Parathyroid adenoma (tissue), 2 donors: Measurements from ENCODE around the gene DYNC2I2.

Experiments
- H2AFZ ChIP-seq: fragments of 300-600 bp; sonication (generic); one replicate; pipeline ENCODE4 v1.7.0; 2017; ENCODE audit warnings: antibody characterized with exemption, mild to moderate bottlenecking
- H3K27ac ChIP-seq: fragments of 300-600 bp; sonication (generic); one replicate; pipeline ENCODE4 v1.7.0; 2017
- H3K27me3 ChIP-seq: fragments of 300-600 bp; sonication (generic); one replicate; pipeline ENCODE4 v1.7.0; 2017; ENCODE audit warnings: low read length; ENCODE audit not compliant: control insufficient read depth, insufficient read depth
- H3K36me3 ChIP-seq: fragments of 300-600 bp; sonication (generic); one replicate; pipeline ENCODE4 v1.7.0; 2017; ENCODE audit warnings: low read length; ENCODE audit not compliant: control insufficient read depth, insufficient read depth
- H3K4me1 ChIP-seq: fragments of 300-600 bp; sonication (generic); one replicate; pipeline ENCODE4 v1.7.0; 2017; ENCODE audit warnings: control low read depth
- H3K4me2 ChIP-seq: fragments of 300-600 bp; sonication (generic); one replicate; pipeline ENCODE4 v1.7.0; 2017; ENCODE audit warnings: low read length
- H3K4me3 ChIP-seq: fragments of 300-600 bp; sonication (generic); one replicate; pipeline ENCODE4 v1.7.0; 2017; ENCODE audit warnings: low read depth, low read length
- H3K79me2 ChIP-seq: fragments of 300-600 bp; sonication (generic); one replicate; pipeline ENCODE4 v1.7.0; 2017; ENCODE audit warnings: control low read depth
- H3K9ac ChIP-seq: fragments of 300-600 bp; sonication (generic); one replicate; pipeline ENCODE4 v1.7.0; 2017; ENCODE audit warnings: mild to moderate bottlenecking
- H3K9me3 ChIP-seq: fragments of 300-600 bp; sonication (generic); one replicate; pipeline ENCODE4 v1.7.0; 2017; ENCODE audit warnings: low read length; ENCODE audit not compliant: control insufficient read depth
- TF ChIP-seq, protein P1 (sequence below): fragments of 300-600 bp; sonication (generic); IDR thresholded peaks from one replicate; pipeline ENCODE4 v1.7.0; 2017; ENCODE audit warnings: antibody characterized with exemption, mild to moderate bottlenecking
- donor health status: primary hyperparathyroidism.

DYNC2I2 gene

DNA sequence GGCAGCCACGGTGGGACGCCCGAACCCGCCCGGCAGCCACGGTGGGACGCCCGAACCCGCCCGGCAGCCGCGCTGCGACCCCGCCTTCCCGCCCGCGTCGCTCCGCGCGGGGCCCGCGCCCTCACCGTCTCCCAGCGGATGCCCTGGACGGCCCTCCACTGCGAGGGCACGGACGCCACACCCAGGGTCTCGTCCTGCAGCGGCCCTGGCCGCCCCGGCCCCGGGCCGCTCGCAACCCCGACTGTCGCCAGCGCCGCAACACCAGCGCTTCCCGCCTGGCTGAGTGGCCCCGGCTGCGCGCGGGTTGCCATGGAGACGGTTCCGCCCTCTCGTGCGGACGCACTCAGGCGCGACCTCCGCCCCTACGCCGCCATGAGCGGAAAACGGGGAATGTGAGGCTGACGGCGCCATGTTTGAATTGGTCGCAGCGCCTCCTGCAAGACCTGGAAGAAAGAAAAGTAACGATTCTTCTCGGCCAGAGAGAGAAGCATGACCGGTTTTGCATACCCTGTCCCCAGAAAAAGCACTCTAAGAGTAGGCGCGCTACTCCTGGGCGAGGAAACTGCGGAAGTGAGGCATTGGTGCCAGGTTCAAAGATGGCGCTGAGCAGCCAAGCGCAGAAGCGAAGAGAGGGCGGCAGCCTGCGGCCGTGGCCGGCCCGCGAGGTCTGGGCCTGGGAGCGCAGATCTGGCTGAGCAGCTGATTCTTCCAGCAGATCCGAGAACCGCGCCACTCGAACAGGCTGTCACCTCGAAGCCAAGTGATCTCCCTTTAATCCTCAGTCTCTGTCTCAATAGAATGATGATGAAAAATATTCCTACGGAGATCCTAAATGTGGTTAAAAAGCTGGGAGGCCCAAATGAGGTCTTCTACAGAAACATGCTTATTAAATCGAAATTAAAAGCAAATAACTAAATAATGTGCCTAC is at the start of gene DYNC2I2:
Gene DYNC2I2 (minus strand): TSS at position 432 of the 928 bp plus-strand sequence. CDS start 121 bp downstream, at position 311.
- peak within 1 kb of the TSS; percentile 46 for H3K9ac ChIP-seq
- H3K4me1 ChIP-seq = no peaks in the 10 kb centered on the region
- peak within 1 kb of the TSS; percentile 77 for H3K4me3 ChIP-seq
- no peaks in the 10 kb centered on the region for H3K79me2 ChIP-seq
- peak within 1 kb of the TSS; percentile 98 for H3K4me2 ChIP-seq
- peak within 1 kb of the TSS; percentile 100 for H3K27ac ChIP-seq
- H3K9me3 ChIP-seq = no peaks in the 10 kb centered on the region
- H3K36me3 ChIP-seq = no peaks in the 10 kb centered on the region
- H3K27me3 ChIP-seq = no peaks in the 10 kb centered on the region
- TF ChIP-seq, protein P1, sequence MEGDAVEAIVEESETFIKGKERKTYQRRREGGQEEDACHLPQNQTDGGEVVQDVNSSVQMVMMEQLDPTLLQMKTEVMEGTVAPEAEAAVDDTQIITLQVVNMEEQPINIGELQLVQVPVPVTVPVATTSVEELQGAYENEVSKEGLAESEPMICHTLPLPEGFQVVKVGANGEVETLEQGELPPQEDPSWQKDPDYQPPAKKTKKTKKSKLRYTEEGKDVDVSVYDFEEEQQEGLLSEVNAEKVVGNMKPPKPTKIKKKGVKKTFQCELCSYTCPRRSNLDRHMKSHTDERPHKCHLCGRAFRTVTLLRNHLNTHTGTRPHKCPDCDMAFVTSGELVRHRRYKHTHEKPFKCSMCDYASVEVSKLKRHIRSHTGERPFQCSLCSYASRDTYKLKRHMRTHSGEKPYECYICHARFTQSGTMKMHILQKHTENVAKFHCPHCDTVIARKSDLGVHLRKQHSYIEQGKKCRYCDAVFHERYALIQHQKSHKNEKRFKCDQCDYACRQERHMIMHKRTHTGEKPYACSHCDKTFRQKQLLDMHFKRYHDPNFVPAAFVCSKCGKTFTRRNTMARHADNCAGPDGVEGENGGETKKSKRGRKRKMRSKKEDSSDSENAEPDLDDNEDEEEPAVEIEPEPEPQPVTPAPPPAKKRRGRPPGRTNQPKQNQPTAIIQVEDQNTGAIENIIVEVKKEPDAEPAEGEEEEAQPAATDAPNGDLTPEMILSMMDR = no peak
- H2AFZ ChIP-seq = peak within 1 kb of the TSS; percentile 94

DNA sequence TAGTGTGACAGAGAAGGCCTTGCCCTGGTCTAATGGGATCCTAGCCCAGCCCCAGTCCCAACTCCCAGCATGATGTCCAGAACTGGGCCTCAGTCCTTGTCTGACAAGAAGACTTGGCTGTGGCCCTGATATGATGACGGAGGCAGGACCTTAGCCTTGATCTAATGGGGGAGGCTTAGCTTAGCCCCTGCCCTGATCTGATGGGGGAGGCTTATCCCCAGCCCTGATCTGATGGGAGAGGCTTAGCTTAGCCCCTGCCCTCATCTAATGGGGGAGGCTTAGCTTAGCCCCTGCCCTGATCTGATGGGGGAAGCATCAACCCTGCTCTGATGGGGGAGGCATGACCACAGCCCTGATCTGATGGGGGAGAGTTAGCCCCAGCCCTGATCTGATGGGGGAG is 49.4 kb upstream of the DYNC2I2 start:
- no peaks in the 10 kb centered on the region for H3K27me3 ChIP-seq
- no peaks in the 10 kb centered on the region for H3K4me1 ChIP-seq
- H3K4me2 ChIP-seq = no peak overlapping the region
- no peaks in the 10 kb centered on the region for H3K9me3 ChIP-seq
- no peak overlapping the region for H3K4me3 ChIP-seq
- TF ChIP-seq, protein P1 = no peak
- no peaks in the 10 kb centered on the region for H3K36me3 ChIP-seq
- no peak overlapping the region for H3K9ac ChIP-seq
- no peak overlapping the region for H2AFZ ChIP-seq
- H3K79me2 ChIP-seq = no peaks in the 10 kb centered on the region
- H3K27ac ChIP-seq = no peak overlapping the region

DNA sequence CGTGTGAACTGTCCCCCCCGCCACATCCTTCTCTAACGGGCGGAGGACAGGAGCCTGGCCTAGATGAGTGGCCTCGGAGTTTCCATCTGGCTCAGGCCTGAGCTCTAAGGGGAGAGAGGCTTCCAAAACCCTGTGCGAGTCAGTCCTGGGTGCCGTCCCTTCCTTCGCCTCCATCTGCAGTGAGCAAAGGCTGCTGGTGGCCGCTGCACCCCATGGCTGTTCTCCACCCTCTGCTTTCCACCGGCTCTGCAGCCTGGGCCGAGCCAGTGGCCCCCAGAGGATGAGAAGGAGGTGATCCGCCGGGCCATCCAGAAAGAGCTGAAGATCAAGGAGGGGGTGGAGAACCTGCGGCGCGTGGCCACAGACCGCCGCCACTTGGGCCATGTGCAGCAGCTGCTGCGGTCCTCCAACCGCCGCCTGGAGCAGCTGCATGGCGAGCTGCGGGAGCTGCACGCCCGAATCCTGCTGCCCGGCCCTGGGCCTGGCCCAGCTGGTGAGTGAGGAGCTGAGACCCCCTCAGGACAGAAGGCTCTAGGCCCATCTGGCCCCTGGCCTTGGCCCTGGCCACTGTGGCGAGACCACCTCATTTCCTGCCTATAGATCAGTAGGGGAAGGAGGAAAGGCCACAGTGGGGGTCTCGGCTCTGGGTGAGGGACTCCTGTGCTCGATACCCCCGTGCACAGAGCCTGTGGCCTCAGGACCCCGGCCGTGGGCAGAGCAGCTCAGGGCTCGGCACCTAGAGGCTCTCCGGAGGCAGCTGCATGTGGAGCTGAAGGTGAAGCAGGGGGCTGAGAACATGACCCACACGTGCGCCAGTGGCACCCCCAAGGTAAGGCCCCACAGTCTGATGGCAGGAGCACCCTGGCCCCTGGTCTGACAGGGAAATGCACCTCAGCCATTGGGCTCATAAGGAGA is 48.7 kb upstream of the DYNC2I2 start:
- H3K36me3 ChIP-seq = no peaks in the 10 kb centered on the region
- H3K9me3 ChIP-seq = no peaks in the 10 kb centered on the region
- no peak overlapping the region for H3K4me3 ChIP-seq
- H3K9ac ChIP-seq = no peak overlapping the region
- H3K27ac ChIP-seq = no peak overlapping the region
- no peaks in the 10 kb centered on the region for H3K27me3 ChIP-seq
- TF ChIP-seq, protein P1 = no peak
- no peaks in the 10 kb centered on the region for H3K4me1 ChIP-seq
- H2AFZ ChIP-seq = no peak overlapping the region
- no peak overlapping the region for H3K4me2 ChIP-seq
- H3K79me2 ChIP-seq = no peaks in the 10 kb centered on the region

DNA sequence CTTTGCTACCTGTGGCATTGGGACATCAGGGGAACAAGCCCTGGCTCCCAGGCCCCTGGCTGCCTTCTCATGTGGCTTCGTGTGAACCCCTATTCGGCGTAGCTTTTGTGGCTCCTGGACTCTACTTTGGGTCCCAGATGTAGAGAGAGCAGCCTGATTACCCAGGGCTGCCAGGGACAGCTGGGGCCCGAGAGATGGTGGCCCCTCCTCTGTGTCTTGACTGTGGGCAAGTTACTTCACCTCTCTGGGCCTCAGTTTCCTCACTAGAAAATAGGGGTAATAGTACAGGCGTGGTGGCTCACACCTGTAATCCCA is 47.7 kb upstream of the DYNC2I2 start:
- H3K4me2 ChIP-seq = no peak overlapping the region
- H2AFZ ChIP-seq = no peak overlapping the region
- H3K36me3 ChIP-seq = no peaks in the 10 kb centered on the region
- H3K27ac ChIP-seq = peak overlapping the region; percentile 57
- no peak overlapping the region for H3K4me3 ChIP-seq
- TF ChIP-seq, protein P1 = no peak
- no peaks in the 10 kb centered on the region for H3K79me2 ChIP-seq
- no peaks in the 10 kb centered on the region for H3K4me1 ChIP-seq
- no peaks in the 10 kb centered on the region for H3K27me3 ChIP-seq
- no peaks in the 10 kb centered on the region for H3K9me3 ChIP-seq
- no peak overlapping the region for H3K9ac ChIP-seq
